H1 (cell line): Measurements from ENCODE around the gene CUX1. TPM values are rescaled to one million over a fixed set of nuclear protein-coding genes. Genes with fewer than 3 reads are reported as not detected.

Experiments used
- CTCF ChIA-PET: fragments of 300-600 bp; sonication (Branson Sonifier 250); formaldehyde crosslinking; loops from one replicate; lab custom pipeline; 2021; ENCODE audit not compliant: partially characterized antibody; lab: Charles Lee
- POLR2A ChIA-PET: fragments of 300-600 bp; sonication (Branson Sonifier 250); formaldehyde crosslinking; loops from one replicate; lab custom pipeline; 2021; ENCODE audit warnings: inconsistent platforms; ENCODE audit not compliant: partially characterized antibody; lab: Charles Lee
- DNase-seq, 2 experiments: peaks; one replicate each; pipeline versions ENCODE4 v3.0.0 to v3.0.0-alpha.2; 2010 to 2022; ENCODE audit warnings: low spot score in 2 of 2, low read depth in 1 of 2, mixed read lengths in 1 of 2
- FAIRE-seq: peaks from 2 replicates; lab custom pipeline; 2011; peaks lifted over from hg19 to GRCh38; lab: Jason Lieb, UNC
- H2AFZ ChIP-seq: 2 replicates; pipeline ENCODE4 v1.8.1; 2012; ENCODE audit warnings: low read length, inconsistent platforms
- H2AK5ac ChIP-seq: 2 replicates; pipeline ENCODE4 v1.6.1; 2013; ENCODE audit warnings: low read depth, low read length
- H2BK120ac ChIP-seq: replicated peaks from 2 replicates; pipeline ENCODE3; 2013; ENCODE audit warnings: low read depth, low read length, inconsistent platforms
- H2BK12ac ChIP-seq: 2 replicates; pipeline ENCODE4 v1.6.1; 2013; ENCODE audit warnings: low read depth, low read length
- H2BK15ac ChIP-seq: 2 replicates; pipeline ENCODE4 v1.6.1; 2013; ENCODE audit warnings: low read length
- H2BK20ac ChIP-seq: 2 replicates; pipeline ENCODE4 v1.6.1; 2013; ENCODE audit warnings: low read length
- H2BK5ac ChIP-seq: 2 replicates; pipeline ENCODE4 v1.6.1; 2013; ENCODE audit warnings: low read depth, low read length
- H3K14ac ChIP-seq: 2 replicates; pipeline ENCODE4 v1.6.1; 2013; ENCODE audit warnings: inconsistent platforms; ENCODE audit not compliant: insufficient read length
- H3K18ac ChIP-seq: 2 replicates; pipeline ENCODE4 v1.6.1; 2013; ENCODE audit warnings: low read length; ENCODE audit errors: extremely low read depth
- H3K23ac ChIP-seq: 2 replicates; pipeline ENCODE4 v1.6.1; 2013; ENCODE audit warnings: inconsistent platforms; ENCODE audit not compliant: insufficient read length
- H3K23me2 ChIP-seq: 2 replicates; pipeline ENCODE4 v1.6.1; 2013; ENCODE audit warnings: low read depth, low read length
- H3K27ac ChIP-seq: 2 replicates; pipeline ENCODE4 v1.6.1; 2011; ENCODE audit warnings: low read depth, low read length, inconsistent platforms
- H3K27me3 ChIP-seq, 4 experiments: replicated peaks in 1 of 4; 1 replicate in 1 of 4; 2 replicates in 3 of 4; pipeline versions ENCODE4 v1.6.1 to v1.8.1; 2011 to 2013; ENCODE audit warnings: low read length in 3 of 4, mild to moderate bottlenecking in 3 of 4, inconsistent platforms in 2 of 4, mixed read lengths in 2 of 4, moderate library complexity in 1 of 4; ENCODE audit not compliant: control insufficient read depth in 3 of 4, insufficient read depth in 3 of 4; ENCODE audit errors: extremely low read depth in 1 of 4
- H3K36me3 ChIP-seq, 4 experiments: 2 replicates each; pipeline versions ENCODE4 v1.6.1 to v1.8.1; 2011 to 2013; ENCODE audit warnings: mild to moderate bottlenecking in 4 of 4, low read length in 3 of 4, moderate library complexity in 2 of 4, control low read depth in 1 of 4, inconsistent platforms in 1 of 4; ENCODE audit not compliant: insufficient read depth in 4 of 4, control insufficient read depth in 2 of 4
- H3K4ac ChIP-seq: replicated peaks from 2 replicates; pipeline ENCODE3; 2013; ENCODE audit warnings: low read length, low read depth, mixed read lengths, inconsistent platforms; ENCODE audit not compliant: insufficient read length
- H3K4me1 ChIP-seq, 4 experiments: replicated peaks in 1 of 4; 1 replicate in 1 of 4; 2 replicates in 3 of 4; pipeline versions ENCODE4 v1.6.1 to v1.8.1; 2011 to 2013; ENCODE audit warnings: low read length in 3 of 4, inconsistent platforms in 2 of 4, mixed read lengths in 1 of 4; ENCODE audit not compliant: insufficient read depth in 4 of 4, control insufficient read depth in 3 of 4
- H3K4me2 ChIP-seq, 2 experiments: 2 replicates each; pipeline versions ENCODE4 v1.6.1 to v1.8.1; 2011 to 2013; ENCODE audit warnings: low read depth in 2 of 2, low read length in 2 of 2, control low read depth in 1 of 2, inconsistent platforms in 1 of 2, mild to moderate bottlenecking in 1 of 2; ENCODE audit not compliant: insufficient read depth in 1 of 2
- H3K4me3 ChIP-seq, 4 experiments: fragments of 200-600, 300-600 bp in 1 of 4; sonication (generic), shearing (Covaris generic), sonication (Bioruptor Twin) in 1 of 4; 2 replicates each; pipeline versions ENCODE4 v1.5.1 to v1.8.1; 2011 to 2016; ENCODE audit warnings: low read length in 4 of 4, low read depth in 3 of 4, control low read depth in 2 of 4, inconsistent platforms in 2 of 4, mild to moderate bottlenecking in 2 of 4, mixed read lengths in 1 of 4, moderate library complexity in 1 of 4; ENCODE audit not compliant: insufficient read depth in 2 of 4; ENCODE audit errors: extremely low read depth in 1 of 4
- H3K56ac ChIP-seq: replicated peaks from 2 replicates; pipeline ENCODE3; 2013; ENCODE audit warnings: low read depth, mild to moderate bottlenecking, mixed read lengths, low read length, inconsistent platforms; ENCODE audit not compliant: insufficient read length
- H3K79me1 ChIP-seq: 2 replicates; pipeline ENCODE4 v1.6.1; 2013; ENCODE audit warnings: low read depth, low read length, control low read depth
- H3K79me2 ChIP-seq, 2 experiments: 2 replicates each; pipeline versions ENCODE4 v1.6.1 to v1.8.1; 2012 to 2013; ENCODE audit warnings: low read length in 2 of 2, mild to moderate bottlenecking in 2 of 2, inconsistent platforms in 1 of 2; ENCODE audit not compliant: insufficient read depth in 2 of 2, control insufficient read depth in 1 of 2
- H3K9ac ChIP-seq, 4 experiments: replicated peaks in 1 of 4; 1 replicate in 1 of 4; 2 replicates in 3 of 4; pipeline versions ENCODE4 v1.6.1 to v1.8.1; 2011 to 2013; ENCODE audit warnings: low read depth in 3 of 4, low read length in 3 of 4, control low read depth in 2 of 4, mild to moderate bottlenecking in 2 of 4, moderate library complexity in 2 of 4, inconsistent platforms in 1 of 4; ENCODE audit errors: extremely low read depth in 1 of 4
- H3K9me3 ChIP-seq, 2 experiments: 2 replicates each; pipeline versions ENCODE4 v1.6.1 to v1.8.1; 2012 to 2013; ENCODE audit warnings: mild to moderate bottlenecking in 2 of 2, moderate library complexity in 2 of 2, control low read depth in 1 of 2, inconsistent platforms in 1 of 2, low read depth in 1 of 2, low read length in 1 of 2, mixed read lengths in 1 of 2; ENCODE audit not compliant: insufficient read depth in 2 of 2
- H4K20me1 ChIP-seq, 2 experiments: replicated peaks in 1 of 2; 2 replicates each; pipeline versions ENCODE3 to v1.8.1; 2011 to 2013; ENCODE audit warnings: inconsistent platforms in 2 of 2, low read length in 2 of 2, mild to moderate bottlenecking in 1 of 2; ENCODE audit not compliant: insufficient read depth in 2 of 2, control insufficient read depth in 1 of 2
- H4K5ac ChIP-seq: 2 replicates; pipeline ENCODE4 v1.6.1; 2013; ENCODE audit warnings: low read length, low read depth, mixed read lengths, inconsistent platforms; ENCODE audit not compliant: insufficient read length
- H4K8ac ChIP-seq: 2 replicates; pipeline ENCODE4 v1.8.0; 2013; ENCODE audit warnings: mild to moderate bottlenecking, moderate library complexity, low read length, inconsistent platforms; ENCODE audit not compliant: insufficient read depth; ENCODE audit errors: extremely low read depth
- H4K91ac ChIP-seq: replicated peaks from 2 replicates; pipeline ENCODE3; 2013; ENCODE audit warnings: low read length, mixed read lengths, inconsistent platforms; ENCODE audit not compliant: insufficient read length
- CBX8 ChIP-seq: fragments of 300-800, 300-1000 bp; sonication (generic); IDR thresholded peaks from 2 replicates; pipeline ENCODE4 v1.7.1; 2016; ENCODE audit warnings: low read depth, low read length, borderline replicate concordance
- CHD1 ChIP-seq: IDR thresholded peaks from 2 replicates; pipeline ENCODE4 v1.6.1; 2012; ENCODE audit warnings: low read depth, low read length, improper control_type of control experiment
- CREB1 ChIP-seq: IDR thresholded peaks from 2 replicates; pipeline ENCODE4 v1.6.1; 2012; ENCODE audit warnings: inconsistent platforms
- EZH2 ChIP-seq: fragments of 200-600 bp; sonication (generic); IDR thresholded peaks from 2 replicates; pipeline ENCODE4 v1.7.1; 2012; ENCODE audit warnings: low read depth, mild to moderate bottlenecking, moderate library complexity, low read length, inconsistent platforms; ENCODE audit not compliant: severe bottlenecking
- JUN ChIP-seq: IDR thresholded peaks from 2 replicates; pipeline ENCODE4 v1.6.1; 2011; ENCODE audit warnings: low read depth, mild to moderate bottlenecking, improper control_type of control experiment, low read length
- KDM4A ChIP-seq: IDR thresholded peaks from one replicate; pipeline ENCODE4 v1.7.1; 2012; ENCODE audit warnings: low read depth, mild to moderate bottlenecking, moderate library complexity, low read length, inconsistent platforms; ENCODE audit not compliant: severe bottlenecking
- MAFK ChIP-seq: IDR thresholded peaks from 2 replicates; pipeline ENCODE4 v1.6.1; 2012; ENCODE audit warnings: low read depth, mild to moderate bottlenecking, improper control_type of control experiment, low read length
- NRF1 ChIP-seq: IDR thresholded peaks from 2 replicates; pipeline ENCODE4 v1.6.1; 2011; ENCODE audit warnings: mild to moderate bottlenecking, low read depth, low read length, improper control_type of control experiment
- POLR2AphosphoS5 ChIP-seq: IDR thresholded peaks from 2 replicates; pipeline ENCODE4 v1.6.1; 2011; ENCODE audit warnings: low read depth, low read length
- SIRT6 ChIP-seq: IDR thresholded peaks from one replicate; pipeline ENCODE4 v1.7.1; 2012; ENCODE audit warnings: low read length, inconsistent platforms
- SUZ12 ChIP-seq: fragments of 200-600 bp; sonication (generic); IDR thresholded peaks from 2 replicates; pipeline ENCODE4 v1.6.1; 2012; ENCODE audit warnings: mild to moderate bottlenecking, inconsistent platforms, low read length, moderate library complexity, mixed read lengths
- WGBS, 2 experiments: shearing (Covaris generic) in 1 of 2; methylation state at CpG; one replicate each; pipeline versions ENCODE4 v1.1.6 to v1.1.7; 2013 to 2015; ENCODE audit warnings: low lambda C conversion rate in 2 of 2, mixed read lengths in 2 of 2, inconsistent platforms in 1 of 2, low coverage in 1 of 2, missing lambda C conversion rate in 1 of 2; ENCODE audit not compliant: insufficient replicate concordance in 2 of 2, insufficient coverage in 1 of 2, insufficient read length in 1 of 2; ENCODE audit errors: extremely low coverage in 1 of 2, missing lambda C conversion rate in 1 of 2; 5-methylcytosine and 5-hydroxymethylcytosine counted together
- polyA plus RNA-seq, 7 experiments: library from polyadenylated mRNA; depleted of rRNA in 3 of 7; stranded (reverse) in 5 of 7; unstranded in 2 of 7; fragments of >200 nt in 5 of 7; fragments of 200-250 nt in 2 of 7; gene quantifications; 1 replicate in 5 of 7; 2 replicates in 1 of 7; 4 replicates in 1 of 7; pipeline versions ENCODE4 v1.2.1 to v1.2.3, GENCODE V29; 2011 to 2013; ENCODE audit warnings: missing spikeins in 2 of 7, mixed read lengths in 2 of 7
- total RNA-seq: library from RNA; stranded (reverse); fragmentation: NEBNext Ultra II Directional; extraction: Animal tissue kit (Norgen Biotek cat#: 25700); gene quantifications from 2 replicates; pipeline ENCODE4 v1.2.1, GENCODE V29; 2021

CUX1 gene
- total and polyA plus RNA-seq, 2 of the 8 experiments (the other 6 are each of a cell fraction or from before 2014, with no cell fraction given), result 21.6 to 65.9 TPM

DNA sequence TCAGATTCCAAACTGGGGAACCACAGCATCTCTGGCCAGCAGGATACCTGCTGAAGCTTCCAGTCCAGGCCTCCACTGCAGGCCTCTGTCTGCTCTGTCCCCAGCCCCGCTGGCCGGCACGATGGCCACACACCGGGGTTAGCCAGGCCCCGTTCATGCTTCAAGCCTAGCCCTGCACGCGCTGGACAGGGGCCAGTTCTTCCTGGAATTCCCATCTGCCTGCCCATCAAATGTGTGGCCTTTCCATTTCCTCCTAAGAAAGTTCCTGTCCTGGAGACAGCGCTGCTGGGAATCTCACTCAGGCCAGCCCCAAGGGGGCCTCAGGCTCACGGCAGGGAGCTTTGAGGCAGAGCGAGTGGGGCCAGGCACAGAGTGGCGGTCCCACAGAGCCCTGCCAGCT is 487.2 kb downstream of the CUX1 start:
- Histone ChIP-seq H4K8ac (no peak overlapping the region; the same call in 1 of the 2 replicates), H4K20me1 (peaks cover 4 to 5% of the 10 kb centered on the region in 2 experiments), H3K4ac (no peak overlapping the region), H3K4me1 (peaks cover 5 to 19% (median 11%) of the 10 kb centered on the region in 4 experiments), H2BK5ac (peak overlapping the region; percentile 66; the same call in 1 of the 2 replicates), H3K56ac (no peak overlapping the region), H4K5ac (no peak overlapping the region), H4K91ac (no peak overlapping the region), H3K4me2 (no peak overlapping the region), H3K36me3 (peaks cover 0 to 5% (median 0%) of the 10 kb centered on the region in 4 experiments; a peak in 2 of 8 replicates), H2BK20ac (no peak overlapping the region), H3K23me2 (peaks cover 2% of the 10 kb centered on the region; the same call in 1 of the 2 replicates), H2AK5ac (0 out of 2 replicates have a peak overlapping the region, but pooled peaks have one; percentile 80), H3K23ac (no peak overlapping the region), H2AFZ (no peak overlapping the region), H2BK12ac (no peak overlapping the region), H3K79me2 (no peaks in the 10 kb centered on the region; a peak in 1 of 4 replicates), H3K9ac (no peak overlapping the region), H3K4me3 (no peak overlapping the region), H3K27me3 (peaks cover 0 to 7% (median 2%) of the 10 kb centered on the region in 4 experiments; a peak in 4 of 7 replicates), H3K79me1 (no peaks in the 10 kb centered on the region), H3K9me3 (no peaks in the 10 kb centered on the region; a peak in 1 of 4 replicates), H2BK15ac (no peak overlapping the region), H3K14ac (no peak overlapping the region), H3K27ac (no peak overlapping the region), H3K18ac (no peak overlapping the region), H2BK120ac (no peak overlapping the region)
- POLR2A ChIA-PET, result interaction anchor here (1.1 to 1.3 kb wide), 2 partner anchors 10 to 91 kb away, joined by 4 to 7 read pairs; partner anchors contain the start of gene PRKRIP1
- FAIRE-seq (no peak), DNase-seq (no peak)
- 94% methylated on average over 11 of the region's 11 CpGs; no CpG with 5 or more reads in 1 of the 2 experiments for WGBS, 2 experiments
- CTCF ChIA-PET, result interaction anchor here (0.6 to 12.9 kb wide), 7 partner anchors 9 to 702 kb away, joined by 3 to 134 read pairs (median 3); no protein-coding TSS in a partner anchor
- TF ChIP-seq SUZ12 (no peak), SIRT6 (no peak), CREB1 (no peak), MAFK (no peak), KDM4A (no peak), EZH2 (no peak), NRF1 (no peak), CHD1 (no peak), JUN (no peak), CBX8 (no peak), POLR2AphosphoS5 (no peak)
